ENCODE measurements around the gene HDHD2. TPM values are rescaled to one million over a fixed set of nuclear protein-coding genes. Genes with fewer than 3 reads are reported as not detected.

Gene HDHD2
- total and polyA plus RNA-seq, 2 of the 13 experiments (the other 11 are each of a cell fraction or from before 2014, with no cell fraction given): 10.2 to 34.7 TPM

- TF ChIP-seq ZBTB46 (CRISPR knock-in tag; IDR thresholded peaks at IDR 0.05; ENCODE audit: borderline replicate concordance) (no peak), KAT8 (CRISPR knock-in tag; IDR thresholded peaks at IDR 0.05) (0 out of 2 replicates have a peak, but pooled peaks have one; percentile 26), ZNF335 (CRISPR knock-in tag; IDR thresholded peaks at IDR 0.05) (no peak), ISL2 (CRISPR knock-in tag; IDR thresholded peaks at IDR 0.05) (peak; percentile 81), PAXIP1 (CRISPR knock-in tag; conservative IDR thresholded peaks at IDR 0.05) (peak; percentile 81), ELF3 (CRISPR knock-in tag; IDR thresholded peaks at IDR 0.05) (peak; percentile 22; the same call in 1 of the 2 replicates), FOXJ3 (CRISPR knock-in tag; IDR thresholded peaks at IDR 0.05; ENCODE audit: borderline replicate concordance) (peak; percentile 46; the same call in 1 of the 2 replicates), IKZF5 (CRISPR knock-in tag; IDR thresholded peaks at IDR 0.05) (0 out of 2 replicates have a peak, but pooled peaks have one; percentile 51)
These were observed 54.5 kb downstream of the HDHD2 start (continued) for GRCh38 chr18:47095810-47096209.
